Erythroblast (primary cell): ENCODE data around the gene TBRG4.

Source experiments
- GATA1 ChIP-seq: IDR thresholded peaks from 2 replicates; pipeline ENCODE4 v1.6.1; 2011; ENCODE audit warnings: low read depth, mild to moderate bottlenecking, control low read depth, low read length, moderate library complexity
- POLR2A ChIP-seq: IDR thresholded peaks from 2 replicates; pipeline ENCODE4 v1.6.1; 2011; ENCODE audit warnings: mild to moderate bottlenecking, low read length

DNA sequence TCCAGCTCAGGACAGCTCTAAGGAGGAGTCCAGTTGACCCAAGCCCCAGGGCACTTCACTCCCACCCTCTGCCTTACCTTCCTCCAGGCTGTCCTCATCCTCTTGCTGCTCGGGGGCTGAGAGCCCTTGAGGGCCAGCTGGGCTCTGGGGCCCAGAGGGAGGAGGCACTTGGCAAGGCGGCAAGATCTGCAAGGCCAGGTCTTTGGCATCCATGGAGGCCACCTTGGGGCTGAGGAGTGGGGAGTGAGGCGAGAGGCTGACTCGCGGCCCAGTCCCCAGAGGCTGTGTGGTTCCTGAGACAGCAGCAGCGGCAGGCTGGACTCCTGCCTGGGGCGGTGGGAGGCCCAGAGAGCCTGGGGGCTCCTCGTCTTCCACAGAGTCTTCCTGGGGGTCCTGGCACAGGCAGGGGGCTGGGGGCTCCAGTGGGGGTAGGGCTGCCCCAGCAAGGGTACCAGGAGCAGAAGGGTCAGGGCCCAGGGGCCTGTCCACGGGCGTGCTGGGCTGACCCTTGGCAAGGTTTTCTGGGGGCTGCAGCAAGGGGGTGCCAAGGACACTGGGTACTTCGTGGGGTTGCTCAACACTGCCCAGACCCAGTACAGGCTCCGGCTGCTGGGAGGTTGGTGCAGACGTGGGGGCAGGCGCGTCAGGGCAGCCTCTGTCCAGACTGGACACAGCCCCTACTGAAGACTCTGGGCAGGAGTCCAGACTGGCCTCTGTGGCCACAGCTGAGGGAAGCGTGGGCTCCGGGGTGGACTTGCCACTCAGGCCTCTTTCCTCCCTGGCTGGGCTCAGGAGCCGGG is 29.3 kb downstream of the TBRG4 start:
- no peak for TF ChIP-seq POLR2A
- no peak for TF ChIP-seq GATA1
